ENCODE results near the gene KRTAP3-3. TPM values are rescaled to one million over a fixed set of nuclear protein-coding genes. Genes with fewer than 3 reads are reported as not detected.
"Not testable (repeated sequence)": the region's sequence is repeated elsewhere in the genome, so short reads cannot be mapped to it uniquely, and the experiment has no call there.

Gene KRTAP3-3
- total RNA-seq, 1 donor from 2014 or later: not detected

DNA sequence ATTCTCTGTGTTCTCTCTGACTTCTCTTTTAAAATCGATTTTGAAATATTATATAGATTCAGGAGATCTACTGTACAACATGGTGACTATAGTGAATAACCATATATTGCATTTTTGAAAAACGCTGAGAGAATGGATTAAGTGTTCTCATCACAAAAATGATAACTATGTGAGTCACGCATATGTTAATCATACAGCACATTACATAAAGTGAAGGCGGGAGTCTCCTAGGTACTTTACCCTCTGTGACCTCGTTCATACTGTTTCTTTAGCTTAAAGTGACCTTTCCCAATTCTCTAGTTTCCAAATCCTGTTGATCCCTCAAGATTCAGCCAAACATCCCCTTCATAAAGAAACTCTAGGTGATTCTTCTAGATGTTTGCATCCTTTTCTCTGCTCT lies 8.8 kb upstream of the KRTAP3-3 start:
- H3K27me3 ChIP-seq: no peaks in the 10 kb centered on the region
- no peak overlapping the region for H3K4me3 ChIP-seq
- no peak for DNase-seq (ENCODE audit: low spot score in 2 of 2)
- H3K9me3 ChIP-seq: no peaks in the 10 kb centered on the region
- TF ChIP-seq, protein P1, sequence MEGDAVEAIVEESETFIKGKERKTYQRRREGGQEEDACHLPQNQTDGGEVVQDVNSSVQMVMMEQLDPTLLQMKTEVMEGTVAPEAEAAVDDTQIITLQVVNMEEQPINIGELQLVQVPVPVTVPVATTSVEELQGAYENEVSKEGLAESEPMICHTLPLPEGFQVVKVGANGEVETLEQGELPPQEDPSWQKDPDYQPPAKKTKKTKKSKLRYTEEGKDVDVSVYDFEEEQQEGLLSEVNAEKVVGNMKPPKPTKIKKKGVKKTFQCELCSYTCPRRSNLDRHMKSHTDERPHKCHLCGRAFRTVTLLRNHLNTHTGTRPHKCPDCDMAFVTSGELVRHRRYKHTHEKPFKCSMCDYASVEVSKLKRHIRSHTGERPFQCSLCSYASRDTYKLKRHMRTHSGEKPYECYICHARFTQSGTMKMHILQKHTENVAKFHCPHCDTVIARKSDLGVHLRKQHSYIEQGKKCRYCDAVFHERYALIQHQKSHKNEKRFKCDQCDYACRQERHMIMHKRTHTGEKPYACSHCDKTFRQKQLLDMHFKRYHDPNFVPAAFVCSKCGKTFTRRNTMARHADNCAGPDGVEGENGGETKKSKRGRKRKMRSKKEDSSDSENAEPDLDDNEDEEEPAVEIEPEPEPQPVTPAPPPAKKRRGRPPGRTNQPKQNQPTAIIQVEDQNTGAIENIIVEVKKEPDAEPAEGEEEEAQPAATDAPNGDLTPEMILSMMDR (IDR thresholded peaks at IDR 0.05): no peak
- H3K36me3 ChIP-seq: no peaks in the 10 kb centered on the region
- intact Hi-C loops (cut with DNase I): no loop called here
- H3K4me1 ChIP-seq: no peaks in the 10 kb centered on the region
- no peak overlapping the region for H3K27ac ChIP-seq

DNA sequence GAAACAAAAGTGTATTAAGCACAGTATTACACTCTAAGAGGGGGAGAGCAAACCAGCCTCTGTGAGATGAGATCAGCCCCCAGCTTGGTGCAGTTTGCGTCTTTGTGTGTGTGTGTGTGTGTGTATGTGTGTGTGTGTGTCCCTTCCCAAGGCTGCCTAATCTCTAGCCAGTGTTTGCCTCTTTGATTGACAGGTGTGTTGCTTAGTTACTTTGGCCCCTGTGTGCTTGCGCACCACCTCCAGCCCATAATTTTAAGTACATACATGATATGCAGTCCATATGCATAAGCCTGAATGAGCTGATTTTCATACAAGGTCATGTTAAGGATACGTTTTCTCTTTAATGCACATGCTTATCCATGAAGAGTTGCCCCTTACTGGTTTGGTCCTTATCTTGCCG lies 7.8 kb upstream of the KRTAP3-3 start:
- no peaks in the 10 kb centered on the region for H3K36me3 ChIP-seq
- no peaks in the 10 kb centered on the region for H3K9me3 ChIP-seq
- TF ChIP-seq, protein P1 (IDR thresholded peaks at IDR 0.05): no peak
- intact Hi-C loops (cut with DNase I): no loop called here
- H3K4me3 ChIP-seq: no peak overlapping the region
- no peak for DNase-seq (ENCODE audit: low spot score in 2 of 2)
- no peak overlapping the region for H3K27ac ChIP-seq
- H3K27me3 ChIP-seq: no peaks in the 10 kb centered on the region
- H3K4me1 ChIP-seq: no peaks in the 10 kb centered on the region

DNA sequence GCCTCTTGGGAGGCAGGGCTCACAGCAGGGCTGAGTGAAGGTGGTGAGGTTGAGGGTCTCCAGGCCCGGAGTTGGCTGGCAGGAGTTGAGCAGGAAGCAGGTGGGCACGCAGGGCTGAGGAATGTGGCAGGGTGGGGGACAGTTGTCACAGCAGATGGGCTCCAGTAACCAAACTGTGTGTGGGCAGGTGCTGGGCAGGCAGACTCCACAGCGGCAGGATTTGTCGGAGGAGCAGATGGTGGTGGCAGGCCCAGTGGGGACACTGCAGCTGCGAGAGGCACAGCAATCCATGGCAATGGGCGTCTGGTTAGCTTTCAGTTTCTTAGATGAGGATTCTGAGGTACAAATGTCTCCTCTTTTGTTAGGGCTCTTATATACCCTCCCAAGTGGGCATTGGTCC lies 5.6 kb upstream of the KRTAP3-3 start, which contains the start of gene KRTAP3-2:
TSS of gene KRTAP3-2 (minus strand) at position 344 of the 400 bp plus-strand sequence. CDS start at position 291, 53 bp downstream.
- H3K4me1 ChIP-seq; DNase-seq (ENCODE audit: low spot score in 2 of 2); H3K4me3 ChIP-seq; H3K27me3 ChIP-seq; H3K9me3 ChIP-seq; H3K36me3 ChIP-seq; H3K27ac ChIP-seq; intact Hi-C loops (cut with DNase I): not testable (repeated sequence)

DNA sequence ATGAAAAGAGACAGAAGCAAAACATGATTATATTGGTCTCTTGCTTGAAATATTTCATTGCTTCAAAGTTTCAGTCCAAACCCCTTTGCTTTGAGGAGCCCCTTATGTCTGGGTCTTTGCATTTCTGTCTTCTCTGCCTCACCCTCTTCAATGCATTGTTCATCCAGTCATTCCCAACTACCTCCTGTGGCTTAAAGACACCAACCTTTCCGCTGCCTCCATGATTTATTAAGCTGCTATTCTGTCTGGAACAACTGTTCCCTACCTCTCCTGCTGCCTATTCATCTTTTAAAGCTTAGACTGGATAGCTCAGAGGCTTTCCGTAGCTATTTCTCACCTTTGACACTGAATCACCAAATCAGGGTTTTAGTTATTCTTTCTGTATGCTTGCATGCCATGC lies 3.4 kb upstream of the KRTAP3-3 start:
- Histone ChIP-seq H3K4me1 (no peaks in the 10 kb centered on the region), H3K27me3 (no peaks in the 10 kb centered on the region), H3K27ac (no peak overlapping the region), H3K9me3 (no peaks in the 10 kb centered on the region), H3K4me3 (no peak overlapping the region), H3K36me3 (no peaks in the 10 kb centered on the region)
- intact Hi-C loops (cut with DNase I): no loop called here
- TF ChIP-seq, protein P1 (IDR thresholded peaks at IDR 0.05): no peak
- DNase-seq (ENCODE audit: low spot score in 2 of 2): no peak

DNA sequence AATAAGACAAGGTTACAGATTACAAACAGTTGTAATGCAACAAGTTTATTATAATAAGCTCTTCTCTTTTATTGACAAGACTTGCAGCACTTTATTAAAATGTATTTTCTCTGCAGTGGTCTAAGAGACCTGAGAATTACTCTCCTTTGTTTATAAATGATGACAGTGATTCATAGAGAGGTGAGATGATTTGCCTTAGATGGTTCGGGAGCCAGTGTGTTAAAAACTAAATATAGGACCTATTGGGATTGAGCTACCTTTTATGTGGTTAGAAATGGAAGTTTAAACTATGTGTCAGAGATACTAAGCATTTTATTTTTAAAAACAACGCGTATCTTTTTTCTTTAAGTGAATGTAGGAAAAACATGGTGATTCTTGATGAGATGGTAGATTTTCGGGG lies 2.9 kb upstream of the KRTAP3-3 start:
- Histone ChIP-seq H3K27ac (no peak overlapping the region), H3K4me1 (no peaks in the 10 kb centered on the region), H3K4me3 (no peak overlapping the region), H3K9me3 (no peaks in the 10 kb centered on the region), H3K36me3 (no peaks in the 10 kb centered on the region), H3K27me3 (no peaks in the 10 kb centered on the region)
- intact Hi-C loops (cut with DNase I): no loop called here
- DNase-seq (ENCODE audit: low spot score in 2 of 2): no peak
- TF ChIP-seq, protein P1 (IDR thresholded peaks at IDR 0.05): no peak

DNA sequence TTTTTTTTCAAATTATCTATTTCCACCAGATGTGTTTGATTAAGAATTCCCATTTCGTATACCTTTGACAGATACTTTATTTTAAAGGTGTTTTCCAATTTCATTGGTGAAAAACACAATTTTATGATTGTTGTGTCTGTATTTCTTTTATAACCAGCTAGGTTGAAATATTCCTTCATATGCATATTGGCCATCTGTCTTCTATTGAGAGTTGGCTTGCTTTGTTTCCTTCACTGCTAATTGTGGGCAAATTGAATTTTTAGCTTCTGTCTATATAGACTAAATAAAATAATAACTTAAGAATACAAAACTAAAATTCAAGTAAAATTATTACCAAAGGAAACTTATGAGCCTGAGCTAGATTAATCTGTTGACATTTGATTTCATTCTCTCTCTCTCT lies 1.2 kb upstream of the KRTAP3-3 start:
- Histone ChIP-seq H3K4me1 (no peaks in the 10 kb centered on the region), H3K27me3 (no peaks in the 10 kb centered on the region), H3K4me3 (no peak overlapping the region), H3K27ac (no peak overlapping the region), H3K9me3 (no peaks in the 10 kb centered on the region), H3K36me3 (no peaks in the 10 kb centered on the region)
- TF ChIP-seq, protein P1 (IDR thresholded peaks at IDR 0.05): no peak
- intact Hi-C loops (cut with DNase I): no loop called here
- no peak for DNase-seq (ENCODE audit: low spot score in 2 of 2)

All from ascending aorta (tissue), 2 donors.